Calu3 (cell line): ENCODE data around the gene SLC66A1. TPM values are rescaled to one million over a fixed set of nuclear protein-coding genes. Genes with fewer than 3 reads are reported as not detected.

Experiments
- BruUV-seq: library from RNA; stranded (reverse); fragments of 400-500 nt; replicated peaks from 2 replicates; lab custom pipeline; 2021; lab: Mats Ljungman, UMichigan
- CTCF ChIA-PET: fragments of 300-600 bp; sonication (Branson Sonifier 250); formaldehyde crosslinking; loops from one replicate; lab custom pipeline; 2022; ENCODE audit warnings: antibody characterized with exemption; lab: Charles Lee
- DNase-seq: peaks from one replicate; pipeline ENCODE4 v3.0.0; 2022
- H3K27ac Mint-ChIP-seq: one replicate; pipeline ENCODE4 v1.8.0; 2022; ENCODE audit warnings: mixed read lengths; ENCODE audit not compliant: unreplicated experiment
- H3K27me3 Mint-ChIP-seq: one replicate; pipeline ENCODE4 v1.8.0; 2022; ENCODE audit warnings: mixed read lengths; ENCODE audit not compliant: unreplicated experiment
- H3K36me3 Mint-ChIP-seq: one replicate; pipeline ENCODE4 v1.8.0; 2022; ENCODE audit warnings: mild to moderate bottlenecking, moderate library complexity, mixed read lengths; ENCODE audit not compliant: insufficient read depth, unreplicated experiment
- H3K4me1 Mint-ChIP-seq: one replicate; pipeline ENCODE4 v1.8.0; 2022; ENCODE audit warnings: mild to moderate bottlenecking, low read depth, mixed read lengths; ENCODE audit not compliant: unreplicated experiment
- H3K4me3 Mint-ChIP-seq: one replicate; pipeline ENCODE4 v1.8.0; 2022; ENCODE audit warnings: mild to moderate bottlenecking, low read depth, moderate library complexity, mixed read lengths; ENCODE audit not compliant: unreplicated experiment
- H3K9me3 Mint-ChIP-seq: one replicate; pipeline ENCODE4 v1.8.0; 2022; ENCODE audit warnings: low read depth, mixed read lengths; ENCODE audit not compliant: unreplicated experiment
- intact Hi-C: fragments of 100-400 bp; cut with micrococcal nuclease; formaldehyde crosslinking; loops from one replicate; pipeline ENCODE4 v1.10.0; 2022; ENCODE audit not compliant: unreplicated experiment
- total RNA-seq: library from RNA; stranded (reverse); gene quantifications from 2 replicates; pipeline ENCODE4 v1.2.3, GENCODE V29; 2022
- TF ChIP-seq, protein P1 (sequence below): fragments of 200-600 bp; IDR thresholded peaks from one replicate; pipeline ENCODE4 v1.8.0; 2022; ENCODE audit warnings: antibody characterized with exemption; ENCODE audit not compliant: unreplicated experiment

The SLC66A1 gene
- total RNA-seq, 1 experiment from 2014 or later: 10.0 TPM

DNA sequence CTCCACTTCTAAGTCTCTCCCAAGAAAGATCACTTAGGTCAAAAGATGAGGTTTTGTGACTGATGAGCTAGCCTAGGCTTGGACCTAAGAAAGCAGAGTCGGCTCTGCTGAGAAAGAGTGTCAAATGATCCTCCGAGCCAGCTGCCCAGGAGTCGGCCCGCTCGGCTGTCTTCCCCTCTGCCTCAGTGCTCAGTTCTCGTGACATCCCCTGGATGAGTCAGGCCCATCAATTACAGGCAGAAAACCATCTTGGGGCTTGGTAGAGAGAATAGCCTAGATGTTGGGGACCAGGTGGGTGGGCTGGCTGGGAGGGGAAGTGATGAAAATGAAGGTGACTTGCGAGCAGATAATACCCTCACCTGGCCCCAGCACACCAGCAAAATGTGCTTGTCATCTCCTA lies 60.5 kb downstream of the SLC66A1 start:
- Mint-ChIP-seq H3K9me3 (no peaks in the 10 kb centered on the region), H3K27ac (no peak overlapping the region), H3K27me3 (no peaks in the 10 kb centered on the region), H3K4me1 (no peaks in the 10 kb centered on the region), H3K36me3 (no peaks in the 10 kb centered on the region), H3K4me3 (no peak overlapping the region)
- TF ChIP-seq, protein P1, sequence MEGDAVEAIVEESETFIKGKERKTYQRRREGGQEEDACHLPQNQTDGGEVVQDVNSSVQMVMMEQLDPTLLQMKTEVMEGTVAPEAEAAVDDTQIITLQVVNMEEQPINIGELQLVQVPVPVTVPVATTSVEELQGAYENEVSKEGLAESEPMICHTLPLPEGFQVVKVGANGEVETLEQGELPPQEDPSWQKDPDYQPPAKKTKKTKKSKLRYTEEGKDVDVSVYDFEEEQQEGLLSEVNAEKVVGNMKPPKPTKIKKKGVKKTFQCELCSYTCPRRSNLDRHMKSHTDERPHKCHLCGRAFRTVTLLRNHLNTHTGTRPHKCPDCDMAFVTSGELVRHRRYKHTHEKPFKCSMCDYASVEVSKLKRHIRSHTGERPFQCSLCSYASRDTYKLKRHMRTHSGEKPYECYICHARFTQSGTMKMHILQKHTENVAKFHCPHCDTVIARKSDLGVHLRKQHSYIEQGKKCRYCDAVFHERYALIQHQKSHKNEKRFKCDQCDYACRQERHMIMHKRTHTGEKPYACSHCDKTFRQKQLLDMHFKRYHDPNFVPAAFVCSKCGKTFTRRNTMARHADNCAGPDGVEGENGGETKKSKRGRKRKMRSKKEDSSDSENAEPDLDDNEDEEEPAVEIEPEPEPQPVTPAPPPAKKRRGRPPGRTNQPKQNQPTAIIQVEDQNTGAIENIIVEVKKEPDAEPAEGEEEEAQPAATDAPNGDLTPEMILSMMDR: no peak
- no TSS peak for BruUV-seq
- DNase-seq: no peak
- CTCF ChIA-PET: interaction anchor here (0.5 kb wide), 1 partner anchor 290 kb away, joined by 7 read pairs; no protein-coding TSS in a partner anchor
- intact Hi-C loops: no loop called here

GRCh38 chr1:19373211-19374082 lies 61.3 kb downstream of the SLC66A1 start:
- no peaks in the 10 kb centered on the region for H3K4me1 Mint-ChIP-seq
- TF ChIP-seq, protein P1: no peak
- no peak for DNase-seq
- no peaks in the 10 kb centered on the region for H3K36me3 Mint-ChIP-seq
- CTCF ChIA-PET: no interaction called here
- H3K27me3 Mint-ChIP-seq: no peaks in the 10 kb centered on the region
- H3K4me3 Mint-ChIP-seq: no peak overlapping the region
- BruUV-seq: no TSS peak
- no peaks in the 10 kb centered on the region for H3K9me3 Mint-ChIP-seq
- intact Hi-C loops: no loop called here
- H3K27ac Mint-ChIP-seq: no peak overlapping the region

DNA sequence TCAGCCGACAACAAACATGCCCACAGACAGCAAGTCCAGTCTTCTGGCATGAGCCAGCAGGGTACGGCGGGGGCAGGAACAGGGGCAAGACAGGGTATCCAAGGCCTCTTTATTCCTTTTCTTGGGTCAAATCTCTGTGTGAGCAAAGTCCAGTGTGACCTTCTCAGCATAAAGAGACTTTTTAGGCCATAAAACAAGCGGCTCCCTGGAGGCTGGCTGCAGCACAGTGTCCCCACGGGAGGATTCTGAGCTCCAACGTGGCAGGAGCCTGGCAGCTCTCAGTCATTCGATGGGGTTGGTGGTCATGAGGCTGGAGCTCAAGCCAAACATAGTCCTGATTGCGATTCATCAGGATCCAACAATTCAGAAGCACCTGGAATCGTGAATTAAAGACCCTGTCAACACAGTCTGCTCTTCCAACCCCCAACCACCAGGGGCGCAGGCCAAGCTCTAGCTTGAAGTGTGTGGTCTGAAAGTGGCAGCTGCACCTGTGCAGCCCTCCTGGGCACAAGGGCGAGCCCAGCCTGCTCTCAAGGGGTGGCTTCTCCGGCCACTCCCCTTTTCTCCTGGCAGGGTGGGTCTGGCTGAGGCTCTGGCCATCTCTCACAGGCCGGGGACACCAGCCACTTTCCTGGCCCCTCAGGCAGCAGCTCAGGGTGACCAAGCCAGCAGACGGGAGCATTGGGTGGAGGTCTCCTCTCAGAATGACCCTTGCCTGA lies 62.1 kb downstream of the SLC66A1 start:
- TF ChIP-seq, protein P1: no peak
- H3K9me3 Mint-ChIP-seq: no peaks in the 10 kb centered on the region
- no peaks in the 10 kb centered on the region for H3K27me3 Mint-ChIP-seq
- H3K27ac Mint-ChIP-seq: no peak overlapping the region
- no peak for DNase-seq
- H3K36me3 Mint-ChIP-seq: peaks cover 3% of the 10 kb centered on the region
- CTCF ChIA-PET: no interaction called here
- H3K4me3 Mint-ChIP-seq: no peak overlapping the region
- H3K4me1 Mint-ChIP-seq: no peaks in the 10 kb centered on the region
- intact Hi-C loops: no loop called here
- BruUV-seq: no TSS peak

DNA sequence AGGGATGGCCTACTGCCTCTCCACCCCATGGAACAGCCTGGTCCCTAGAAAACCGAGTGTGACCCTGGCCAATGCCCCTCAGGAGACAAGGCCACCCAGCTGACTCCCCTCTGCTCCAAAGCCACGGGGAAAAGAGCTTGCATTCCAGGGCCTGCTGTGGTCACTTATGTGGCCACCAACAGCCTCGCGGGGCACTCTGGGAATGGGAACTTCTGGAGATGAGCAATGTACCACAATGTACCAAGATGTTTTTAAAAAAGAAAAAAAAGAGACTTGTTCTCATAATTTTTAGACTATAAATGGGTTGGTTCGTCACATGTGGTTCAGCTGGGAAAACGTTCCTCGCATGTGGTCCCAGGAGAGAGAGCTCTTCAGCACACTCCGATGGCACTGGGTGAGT lies 62.8 kb downstream of the SLC66A1 start:
- no peak for DNase-seq
- intact Hi-C loops: no loop called here
- H3K9me3 Mint-ChIP-seq: no peaks in the 10 kb centered on the region
- H3K36me3 Mint-ChIP-seq: peaks cover 8% of the 10 kb centered on the region
- H3K4me1 Mint-ChIP-seq: no peaks in the 10 kb centered on the region
- no peak overlapping the region for H3K4me3 Mint-ChIP-seq
- H3K27me3 Mint-ChIP-seq: no peaks in the 10 kb centered on the region
- no peak overlapping the region for H3K27ac Mint-ChIP-seq
- TF ChIP-seq, protein P1: no peak
- BruUV-seq: no TSS peak
- CTCF ChIA-PET: no interaction called here
